Stimulated activated CD4-positive, alpha-beta T cell treated with anti-CD3 and anti-CD28 coated beads, Interleukin-4, amount 100 ng/mL, for 48 hours (primary cell): ENCODE results near the gene RNPEPL1.
"Not testable (repeated sequence)": the region's sequence is repeated elsewhere in the genome, so short reads cannot be mapped to it uniquely, and the experiment has no call there.

ENCODE experiments used
- DNase-seq, 2 donors: peaks; one replicate each; pipeline ENCODE4 v3.0.0-alpha.2; 2020; ENCODE audit warnings: low read depth in 2 of 2

RNPEPL1 gene

GRCh38 chr2:240567872-240568677 lies at the start of gene RNPEPL1:
TSS of gene RNPEPL1 (plus strand) at chr2:240568484. CDS start at chr2:240568587, 103 bp downstream.
- DNase-seq, result no peak

GRCh38 chr2:240518981-240519380 lies 49.3 kb upstream of the RNPEPL1 start:
- DNase-seq, result no peak

GRCh38 chr2:240519396-240520129 lies 48.7 kb upstream of the RNPEPL1 start:
- no peak for DNase-seq

GRCh38 chr2:240520130-240520973 lies 47.9 kb upstream of the RNPEPL1 start:
- no peak for DNase-seq

- DNase-seq, result no peak
Observed at GRCh38 chr2:240520974-240521350, 47.3 kb upstream of the RNPEPL1 start.

GRCh38 chr2:240521885-240522284 lies 46.4 kb upstream of the RNPEPL1 start:
- DNase-seq, result not testable (repeated sequence)

GRCh38 chr2:240522406-240522805 lies 45.9 kb upstream of the RNPEPL1 start:
- no peak for DNase-seq

GRCh38 chr2:240523451-240524281 lies 44.6 kb upstream of the RNPEPL1 start:
- DNase-seq, result no peak

- no peak for DNase-seq
Observed at GRCh38 chr2:240524963-240525718, 43.1 kb upstream of the RNPEPL1 start.

GRCh38 chr2:240525802-240526201 lies 42.5 kb upstream of the RNPEPL1 start:
- DNase-seq, result no peak

- DNase-seq, result no peak
Observed at GRCh38 chr2:240526521-240526920, 41.8 kb upstream of the RNPEPL1 start.

GRCh38 chr2:240527153-240527750 lies 41.0 kb upstream of the RNPEPL1 start:
- DNase-seq, result no peak

- DNase-seq, result no peak
Observed at GRCh38 chr2:240528406-240529040, 39.8 kb upstream of the RNPEPL1 start.

- no peak for DNase-seq
Observed at GRCh38 chr2:240529344-240529999, 38.8 kb upstream of the RNPEPL1 start.

- no peak for DNase-seq
Observed at GRCh38 chr2:240530181-240530580, 38.1 kb upstream of the RNPEPL1 start.

GRCh38 chr2:240531038-240531437 lies 37.2 kb upstream of the RNPEPL1 start:
- DNase-seq, result no peak

GRCh38 chr2:240532031-240532775 lies 36.1 kb upstream of the RNPEPL1 start:
- no peak for DNase-seq

GRCh38 chr2:240538031-240538780 lies 30.1 kb upstream of the RNPEPL1 start:
- no peak for DNase-seq
